ENCODE measurements around the gene MDFI.

DNA sequence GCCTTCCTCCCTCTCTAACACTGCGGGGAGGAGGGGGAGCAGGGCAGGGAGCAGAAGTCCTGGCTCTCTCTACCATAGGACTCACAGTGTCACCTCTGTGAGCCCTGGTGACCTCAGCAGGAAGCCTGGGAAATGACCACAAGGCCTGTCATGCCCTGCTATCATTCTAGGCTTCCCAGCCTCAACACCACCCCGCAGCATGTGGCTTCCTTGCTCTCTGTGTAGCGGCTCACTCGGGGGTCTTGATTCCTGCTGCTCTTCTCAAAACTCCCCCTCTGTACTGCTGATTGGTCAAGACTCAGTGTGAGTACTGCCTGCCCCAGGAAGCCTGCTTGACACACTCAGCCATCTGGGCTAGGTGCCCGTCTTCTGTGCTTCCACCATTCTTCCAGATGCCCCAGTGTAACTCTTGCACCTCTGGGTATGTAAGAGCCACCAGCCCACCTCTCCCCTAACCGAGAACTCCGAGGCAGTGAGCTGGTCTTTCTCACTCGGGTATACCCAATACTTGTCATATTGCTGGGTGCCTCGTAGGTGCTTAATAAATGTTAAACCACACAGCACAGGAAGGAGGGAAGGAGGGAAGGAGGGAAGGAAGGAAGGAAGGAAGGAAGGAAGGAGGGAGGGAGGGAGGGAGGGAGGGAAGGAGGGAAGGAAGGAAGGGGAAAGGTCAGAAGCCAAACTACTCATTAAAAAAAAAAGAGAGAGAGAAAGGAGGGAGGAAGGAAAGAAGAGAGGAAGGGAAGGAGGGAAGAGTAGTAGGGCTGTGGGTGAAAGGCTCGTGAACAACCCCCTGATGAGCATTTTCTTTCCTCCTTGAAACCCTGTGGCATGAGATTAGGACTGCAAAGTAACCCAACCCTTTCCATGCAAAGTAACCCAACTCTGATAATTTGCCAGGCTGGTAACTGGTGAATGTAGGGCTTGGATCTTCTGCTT lies 5.0 kb downstream of the MDFI start:
- TF ChIP-seq, protein P1, sequence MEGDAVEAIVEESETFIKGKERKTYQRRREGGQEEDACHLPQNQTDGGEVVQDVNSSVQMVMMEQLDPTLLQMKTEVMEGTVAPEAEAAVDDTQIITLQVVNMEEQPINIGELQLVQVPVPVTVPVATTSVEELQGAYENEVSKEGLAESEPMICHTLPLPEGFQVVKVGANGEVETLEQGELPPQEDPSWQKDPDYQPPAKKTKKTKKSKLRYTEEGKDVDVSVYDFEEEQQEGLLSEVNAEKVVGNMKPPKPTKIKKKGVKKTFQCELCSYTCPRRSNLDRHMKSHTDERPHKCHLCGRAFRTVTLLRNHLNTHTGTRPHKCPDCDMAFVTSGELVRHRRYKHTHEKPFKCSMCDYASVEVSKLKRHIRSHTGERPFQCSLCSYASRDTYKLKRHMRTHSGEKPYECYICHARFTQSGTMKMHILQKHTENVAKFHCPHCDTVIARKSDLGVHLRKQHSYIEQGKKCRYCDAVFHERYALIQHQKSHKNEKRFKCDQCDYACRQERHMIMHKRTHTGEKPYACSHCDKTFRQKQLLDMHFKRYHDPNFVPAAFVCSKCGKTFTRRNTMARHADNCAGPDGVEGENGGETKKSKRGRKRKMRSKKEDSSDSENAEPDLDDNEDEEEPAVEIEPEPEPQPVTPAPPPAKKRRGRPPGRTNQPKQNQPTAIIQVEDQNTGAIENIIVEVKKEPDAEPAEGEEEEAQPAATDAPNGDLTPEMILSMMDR (IDR thresholded peaks at IDR 0.05), result no peak
- TF ChIP-seq ZFX (IDR thresholded peaks at IDR 0.05; ENCODE audit: borderline replicate concordance), result no peak
